ENCODE measurements around the gene RIOK1. TPM values are rescaled to one million over a fixed set of nuclear protein-coding genes. Genes with fewer than 3 reads are reported as not detected.

Gene RIOK1
- total and polyA plus RNA-seq, 9 of the 15 experiments (the other 6 are each of a cell fraction or from before 2014, with no cell fraction given) = 24.9 to 101 (median 52.2) TPM

GRCh38 chr6:7417684-7418083 is 28.1 kb downstream of the RIOK1 start:
- 93% methylated on average over 2 of the region's 2 CpGs for WGBS (ENCODE audit: insufficient coverage, low coverage, missing lambda C conversion rate)
- TF ChIP-seq ZNF696 (CRISPR knock-in tag; conservative IDR thresholded peaks at IDR 0.05) (no peak), ELF4 (CRISPR knock-in tag; IDR thresholded peaks at IDR 0.05) (no peak), WHSC1 (IDR thresholded peaks at IDR 0.05; ENCODE audit: low read length) (no peak), GTF2E2 (tag; IDR thresholded peaks at IDR 0.05) (no peak), RNF2 (IDR thresholded peaks at IDR 0.05) (no peak), HDAC2 (IDR thresholded peaks at IDR 0.05) (no peak), MECOM (CRISPR knock-in tag; IDR thresholded peaks at IDR 0.05) (no peak), CHD4 (IDR thresholded peaks at IDR 0.05; ENCODE audit: insufficient read depth, insufficient replicate concordance, low read depth, low read length, poor library complexity, severe bottlenecking) (no peak), RFX1 (IDR thresholded peaks at IDR 0.05) (no peak), TBL1XR1 (IDR thresholded peaks at IDR 0.05; ENCODE audit: low read length in 2 of 2) (no peak), NR1H2 (CRISPR knock-in tag; IDR thresholded peaks at IDR 0.05) (no peak)
- TF ChIP-seq, protein P1, sequence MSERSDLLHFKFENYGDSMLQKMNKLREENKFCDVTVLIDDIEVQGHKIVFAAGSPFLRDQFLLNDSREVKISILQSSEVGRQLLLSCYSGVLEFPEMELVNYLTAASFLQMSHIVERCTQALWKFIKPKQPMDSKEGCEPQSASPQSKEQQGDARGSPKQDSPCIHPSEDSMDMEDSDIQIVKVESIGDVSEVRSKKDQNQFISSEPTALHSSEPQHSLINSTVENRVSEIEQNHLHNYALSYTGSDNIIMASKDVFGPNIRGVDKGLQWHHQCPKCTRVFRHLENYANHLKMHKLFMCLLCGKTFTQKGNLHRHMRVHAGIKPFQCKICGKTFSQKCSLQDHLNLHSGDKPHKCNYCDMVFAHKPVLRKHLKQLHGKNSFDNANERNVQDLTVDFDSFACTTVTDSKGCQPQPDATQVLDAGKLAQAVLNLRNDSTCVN (CRISPR knock-in tag; IDR thresholded peaks at IDR 0.05) = no peak
- TF ChIP-seq, protein P2, sequence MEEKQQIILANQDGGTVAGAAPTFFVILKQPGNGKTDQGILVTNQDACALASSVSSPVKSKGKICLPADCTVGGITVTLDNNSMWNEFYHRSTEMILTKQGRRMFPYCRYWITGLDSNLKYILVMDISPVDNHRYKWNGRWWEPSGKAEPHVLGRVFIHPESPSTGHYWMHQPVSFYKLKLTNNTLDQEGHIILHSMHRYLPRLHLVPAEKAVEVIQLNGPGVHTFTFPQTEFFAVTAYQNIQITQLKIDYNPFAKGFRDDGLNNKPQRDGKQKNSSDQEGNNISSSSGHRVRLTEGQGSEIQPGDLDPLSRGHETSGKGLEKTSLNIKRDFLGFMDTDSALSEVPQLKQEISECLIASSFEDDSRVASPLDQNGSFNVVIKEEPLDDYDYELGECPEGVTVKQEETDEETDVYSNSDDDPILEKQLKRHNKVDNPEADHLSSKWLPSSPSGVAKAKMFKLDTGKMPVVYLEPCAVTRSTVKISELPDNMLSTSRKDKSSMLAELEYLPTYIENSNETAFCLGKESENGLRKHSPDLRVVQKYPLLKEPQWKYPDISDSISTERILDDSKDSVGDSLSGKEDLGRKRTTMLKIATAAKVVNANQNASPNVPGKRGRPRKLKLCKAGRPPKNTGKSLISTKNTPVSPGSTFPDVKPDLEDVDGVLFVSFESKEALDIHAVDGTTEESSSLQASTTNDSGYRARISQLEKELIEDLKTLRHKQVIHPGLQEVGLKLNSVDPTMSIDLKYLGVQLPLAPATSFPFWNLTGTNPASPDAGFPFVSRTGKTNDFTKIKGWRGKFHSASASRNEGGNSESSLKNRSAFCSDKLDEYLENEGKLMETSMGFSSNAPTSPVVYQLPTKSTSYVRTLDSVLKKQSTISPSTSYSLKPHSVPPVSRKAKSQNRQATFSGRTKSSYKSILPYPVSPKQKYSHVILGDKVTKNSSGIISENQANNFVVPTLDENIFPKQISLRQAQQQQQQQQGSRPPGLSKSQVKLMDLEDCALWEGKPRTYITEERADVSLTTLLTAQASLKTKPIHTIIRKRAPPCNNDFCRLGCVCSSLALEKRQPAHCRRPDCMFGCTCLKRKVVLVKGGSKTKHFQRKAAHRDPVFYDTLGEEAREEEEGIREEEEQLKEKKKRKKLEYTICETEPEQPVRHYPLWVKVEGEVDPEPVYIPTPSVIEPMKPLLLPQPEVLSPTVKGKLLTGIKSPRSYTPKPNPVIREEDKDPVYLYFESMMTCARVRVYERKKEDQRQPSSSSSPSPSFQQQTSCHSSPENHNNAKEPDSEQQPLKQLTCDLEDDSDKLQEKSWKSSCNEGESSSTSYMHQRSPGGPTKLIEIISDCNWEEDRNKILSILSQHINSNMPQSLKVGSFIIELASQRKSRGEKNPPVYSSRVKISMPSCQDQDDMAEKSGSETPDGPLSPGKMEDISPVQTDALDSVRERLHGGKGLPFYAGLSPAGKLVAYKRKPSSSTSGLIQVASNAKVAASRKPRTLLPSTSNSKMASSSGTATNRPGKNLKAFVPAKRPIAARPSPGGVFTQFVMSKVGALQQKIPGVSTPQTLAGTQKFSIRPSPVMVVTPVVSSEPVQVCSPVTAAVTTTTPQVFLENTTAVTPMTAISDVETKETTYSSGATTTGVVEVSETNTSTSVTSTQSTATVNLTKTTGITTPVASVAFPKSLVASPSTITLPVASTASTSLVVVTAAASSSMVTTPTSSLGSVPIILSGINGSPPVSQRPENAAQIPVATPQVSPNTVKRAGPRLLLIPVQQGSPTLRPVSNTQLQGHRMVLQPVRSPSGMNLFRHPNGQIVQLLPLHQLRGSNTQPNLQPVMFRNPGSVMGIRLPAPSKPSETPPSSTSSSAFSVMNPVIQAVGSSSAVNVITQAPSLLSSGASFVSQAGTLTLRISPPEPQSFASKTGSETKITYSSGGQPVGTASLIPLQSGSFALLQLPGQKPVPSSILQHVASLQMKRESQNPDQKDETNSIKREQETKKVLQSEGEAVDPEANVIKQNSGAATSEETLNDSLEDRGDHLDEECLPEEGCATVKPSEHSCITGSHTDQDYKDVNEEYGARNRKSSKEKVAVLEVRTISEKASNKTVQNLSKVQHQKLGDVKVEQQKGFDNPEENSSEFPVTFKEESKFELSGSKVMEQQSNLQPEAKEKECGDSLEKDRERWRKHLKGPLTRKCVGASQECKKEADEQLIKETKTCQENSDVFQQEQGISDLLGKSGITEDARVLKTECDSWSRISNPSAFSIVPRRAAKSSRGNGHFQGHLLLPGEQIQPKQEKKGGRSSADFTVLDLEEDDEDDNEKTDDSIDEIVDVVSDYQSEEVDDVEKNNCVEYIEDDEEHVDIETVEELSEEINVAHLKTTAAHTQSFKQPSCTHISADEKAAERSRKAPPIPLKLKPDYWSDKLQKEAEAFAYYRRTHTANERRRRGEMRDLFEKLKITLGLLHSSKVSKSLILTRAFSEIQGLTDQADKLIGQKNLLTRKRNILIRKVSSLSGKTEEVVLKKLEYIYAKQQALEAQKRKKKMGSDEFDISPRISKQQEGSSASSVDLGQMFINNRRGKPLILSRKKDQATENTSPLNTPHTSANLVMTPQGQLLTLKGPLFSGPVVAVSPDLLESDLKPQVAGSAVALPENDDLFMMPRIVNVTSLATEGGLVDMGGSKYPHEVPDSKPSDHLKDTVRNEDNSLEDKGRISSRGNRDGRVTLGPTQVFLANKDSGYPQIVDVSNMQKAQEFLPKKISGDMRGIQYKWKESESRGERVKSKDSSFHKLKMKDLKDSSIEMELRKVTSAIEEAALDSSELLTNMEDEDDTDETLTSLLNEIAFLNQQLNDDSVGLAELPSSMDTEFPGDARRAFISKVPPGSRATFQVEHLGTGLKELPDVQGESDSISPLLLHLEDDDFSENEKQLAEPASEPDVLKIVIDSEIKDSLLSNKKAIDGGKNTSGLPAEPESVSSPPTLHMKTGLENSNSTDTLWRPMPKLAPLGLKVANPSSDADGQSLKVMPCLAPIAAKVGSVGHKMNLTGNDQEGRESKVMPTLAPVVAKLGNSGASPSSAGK (IDR thresholded peaks at IDR 0.05) = no peak

More at GRCh38 chr6:7417684-7418083, 28.1 kb downstream of the RIOK1 start:
- H3K9me3 ChIP-seq (replicated peaks; ENCODE audit: control insufficient read depth, insufficient read depth, low read depth, low read length) = no peaks in the 10 kb centered on the region
- H2AFZ ChIP-seq (ENCODE audit: low read depth, low read length) = no peak overlapping the region
- in situ Hi-C loops (cut with MboI) (no loop called here), intact Hi-C loops (cut with micrococcal nuclease) (no loop called here)
- FAIRE-seq (no peak), DNase-seq (ENCODE audit: extremely low read depth in 1 of 4, low spot score in 3 of 4) (no peak), ATAC-seq (no peak)
- no peak overlapping the region for H3K9ac ChIP-seq (ENCODE audit: insufficient read depth in 1 of 2, low read depth in 2 of 2, low read length in 2 of 2)
- H3K9me1 ChIP-seq (ENCODE audit: control insufficient read depth, insufficient read depth, low read length) = no peaks in the 10 kb centered on the region
- H4K20me1 ChIP-seq (replicated peaks; ENCODE audit: control insufficient read depth, insufficient read depth, low read length) = 0 out of 2 replicates have a peak, but pooled peaks cover 2% of the 10 kb centered on the region
- no peaks in the 10 kb centered on the region for H3K27me3 ChIP-seq (ENCODE audit: control insufficient read depth in 2 of 2, insufficient read depth in 2 of 2, low read length in 2 of 2)
- H3K4me3 ChIP-seq = no peak overlapping the region
- BruUV-seq (replicated peaks) = no TSS peak
- ChIA-PET CTCF (ENCODE audit: low intra/inter-chr PET ratio) (no interaction called here), POLR2A (no interaction called here)
- H3K36me3 ChIP-seq (ENCODE audit: control insufficient read depth, insufficient read depth, low read length) = peaks cover 56% of the 10 kb centered on the region
- H3K27ac ChIP-seq (ENCODE audit: extremely low read depth, low read depth, low read length) = no peak overlapping the region
- H3K4me2 ChIP-seq (ENCODE audit: insufficient read depth, low read length) = no peak overlapping the region
- H3K4me1 ChIP-seq (replicated peaks in 1 of 2; ENCODE audit: control insufficient read depth in 2 of 2, insufficient read depth in 2 of 2, low read length in 2 of 2) = 0 out of 5 replicates have a peak, but pooled peaks cover 0 to 7% of the 10 kb centered on the region in 2 experiments
- no peaks in the 10 kb centered on the region for H3K79me2 ChIP-seq (ENCODE audit: control insufficient read depth, insufficient read depth, low read length)

All from K562 (cell line).